Right lobe of liver (tissue), 4 donors: ENCODE results near the gene TSPAN32.

Experiments
- POLR2A ChIP-seq: fragments of 450-650 bp; IDR thresholded peaks from one replicate; pipeline ENCODE4 v1.6.1; 2017; ENCODE audit warnings: antibody characterized with exemption, mild to moderate bottlenecking
- TF ChIP-seq, protein P1 (sequence below), 4 donors: fragments of 200-600 bp in 3 of 4; fragments of 450-650 bp in 1 of 4; IDR thresholded peaks; one replicate each; pipeline versions ENCODE4 v1.5.1 to v1.8.0; 2016 to 2022; ENCODE audit warnings: antibody characterized with exemption in 4 of 4, mild to moderate bottlenecking in 2 of 4
- donor health status: DM: no; HTN: no; CAD: no.
- donor health status: DM: no; HTN: no; CAD: no.
- donor health status: DM: no; HTN: yes; CAD: no.

DNA sequence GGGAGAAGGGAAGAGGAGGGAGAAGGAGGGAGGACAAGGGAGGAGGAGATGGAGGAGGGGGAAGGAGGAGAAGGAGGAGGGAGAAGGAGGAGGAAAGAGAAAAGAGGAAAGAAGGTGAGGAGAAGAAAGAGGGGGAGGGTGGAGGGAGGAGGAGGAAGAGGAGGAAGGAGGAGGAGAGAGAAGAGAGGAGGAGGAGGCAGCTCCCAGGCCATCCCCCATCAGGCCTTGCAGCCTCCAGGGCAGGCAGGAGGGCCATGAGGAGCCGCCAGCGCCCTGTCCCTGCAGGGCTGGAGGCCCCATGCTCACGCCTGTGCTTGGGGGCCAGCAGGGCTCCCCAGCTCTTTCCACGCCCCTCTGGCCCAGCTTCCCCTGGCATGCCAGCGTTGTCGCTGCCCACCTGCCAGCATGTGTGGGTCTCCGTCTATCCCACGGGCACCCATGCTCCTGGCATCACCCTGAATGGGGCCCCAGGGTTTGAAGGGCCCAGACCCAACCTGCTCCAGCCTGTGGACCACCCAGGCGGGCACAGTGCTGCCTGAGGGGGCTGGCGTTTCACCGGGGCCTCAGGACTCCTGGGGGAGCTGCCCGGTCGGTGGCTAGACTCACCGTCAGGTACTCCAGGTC is 5.2 kb downstream of the TSPAN32 start:
- TF ChIP-seq, protein P1, sequence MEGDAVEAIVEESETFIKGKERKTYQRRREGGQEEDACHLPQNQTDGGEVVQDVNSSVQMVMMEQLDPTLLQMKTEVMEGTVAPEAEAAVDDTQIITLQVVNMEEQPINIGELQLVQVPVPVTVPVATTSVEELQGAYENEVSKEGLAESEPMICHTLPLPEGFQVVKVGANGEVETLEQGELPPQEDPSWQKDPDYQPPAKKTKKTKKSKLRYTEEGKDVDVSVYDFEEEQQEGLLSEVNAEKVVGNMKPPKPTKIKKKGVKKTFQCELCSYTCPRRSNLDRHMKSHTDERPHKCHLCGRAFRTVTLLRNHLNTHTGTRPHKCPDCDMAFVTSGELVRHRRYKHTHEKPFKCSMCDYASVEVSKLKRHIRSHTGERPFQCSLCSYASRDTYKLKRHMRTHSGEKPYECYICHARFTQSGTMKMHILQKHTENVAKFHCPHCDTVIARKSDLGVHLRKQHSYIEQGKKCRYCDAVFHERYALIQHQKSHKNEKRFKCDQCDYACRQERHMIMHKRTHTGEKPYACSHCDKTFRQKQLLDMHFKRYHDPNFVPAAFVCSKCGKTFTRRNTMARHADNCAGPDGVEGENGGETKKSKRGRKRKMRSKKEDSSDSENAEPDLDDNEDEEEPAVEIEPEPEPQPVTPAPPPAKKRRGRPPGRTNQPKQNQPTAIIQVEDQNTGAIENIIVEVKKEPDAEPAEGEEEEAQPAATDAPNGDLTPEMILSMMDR (IDR thresholded peaks at IDR 0.05): no peak
- no peak for TF ChIP-seq POLR2A
